GM18507 (cell line): ENCODE data around the gene TBC1D8.

Experiments
- DNase-seq: peaks from one replicate; pipeline ENCODE4 v3.0.0; 2011; ENCODE audit warnings: low read depth; ENCODE audit not compliant: insufficient read length; ENCODE audit errors: extremely low spot score
- FAIRE-seq: peaks from 2 replicates; lab custom pipeline; 2011; peaks lifted over from hg19 to GRCh38; lab: Jason Lieb, UNC

TBC1D8 gene

DNA sequence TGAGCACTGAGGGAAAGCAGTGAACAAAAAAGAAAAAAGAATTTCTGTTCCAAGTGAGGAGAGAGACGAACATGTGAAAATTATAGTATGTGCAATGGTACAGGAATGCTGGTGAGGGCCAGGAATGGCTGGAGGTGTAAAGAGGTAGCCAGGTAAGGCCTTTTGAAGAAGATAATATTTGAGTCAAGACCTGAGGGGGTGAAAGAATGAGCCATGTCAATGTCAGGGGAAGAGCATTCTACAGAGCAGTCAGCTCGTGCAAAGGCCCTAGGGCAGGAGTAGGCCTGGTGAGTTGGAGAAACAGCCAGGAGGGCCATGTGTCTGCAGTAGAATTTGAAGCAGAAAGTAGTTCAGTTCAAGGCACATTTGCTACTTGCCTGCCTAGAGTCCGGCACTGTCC lies 161.5 kb downstream of the TBC1D8 start:
- FAIRE-seq: no peak
- DNase-seq: no peak

DNA sequence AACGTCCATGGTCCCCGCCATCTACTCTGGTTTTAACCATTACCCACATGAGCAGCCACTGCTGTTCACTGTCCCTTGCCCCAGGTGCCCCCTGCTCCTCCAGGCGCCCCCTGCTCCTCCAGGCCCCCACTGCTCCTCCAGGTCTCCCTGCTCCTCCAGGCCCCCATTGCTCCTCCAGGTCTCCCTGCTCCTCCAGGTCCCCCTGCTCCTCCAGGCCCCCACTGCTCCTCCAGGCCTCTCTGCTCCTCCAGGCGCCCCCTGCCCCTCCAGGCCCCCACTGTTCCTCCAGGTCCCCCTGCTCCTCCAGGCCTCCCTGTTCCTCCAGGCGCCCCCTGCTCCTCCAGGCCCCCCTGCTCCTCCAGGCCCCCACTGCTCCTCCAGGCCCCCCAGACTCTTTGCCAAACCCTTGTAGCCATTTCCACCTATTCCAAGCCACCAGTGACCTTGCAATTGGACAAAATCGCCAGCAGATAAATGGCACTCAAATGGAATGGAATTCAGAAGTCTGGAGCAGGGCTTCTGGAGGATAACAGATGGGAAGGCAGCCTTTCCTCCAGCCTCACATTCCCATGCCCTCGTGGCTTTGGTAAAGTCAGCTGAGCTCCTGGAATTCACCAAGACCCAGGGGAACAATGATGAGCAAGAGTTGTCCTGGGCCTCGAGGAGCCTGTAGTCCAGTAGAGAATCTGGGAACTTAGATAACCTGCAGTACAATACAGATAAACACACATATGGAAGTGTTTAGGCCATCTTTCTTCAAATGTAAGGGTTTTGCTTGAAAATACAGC lies 162.4 kb downstream of the TBC1D8 start:
- FAIRE-seq (no peak), DNase-seq (no peak)

DNA sequence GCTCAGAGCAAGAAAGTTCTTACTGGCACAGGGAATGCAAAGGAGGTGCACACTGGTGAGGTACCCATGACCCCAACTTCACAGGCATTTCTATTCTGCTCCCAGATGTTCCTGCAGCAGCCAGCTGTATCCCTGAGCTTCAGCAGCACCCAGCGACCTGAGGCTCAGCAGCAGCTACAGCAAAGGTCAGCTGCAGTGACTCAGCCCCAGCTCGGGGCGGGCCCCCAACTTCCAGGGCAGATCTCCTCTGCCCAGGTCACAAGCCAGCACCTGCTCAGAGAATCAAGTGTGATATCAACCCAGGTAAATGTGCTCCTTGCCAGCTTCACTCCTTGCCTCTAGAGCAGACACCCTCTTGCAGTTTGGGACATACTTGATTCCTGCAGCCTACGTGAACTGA lies 163.2 kb downstream of the TBC1D8 start:
- DNase-seq: no peak
- no peak for FAIRE-seq

DNA sequence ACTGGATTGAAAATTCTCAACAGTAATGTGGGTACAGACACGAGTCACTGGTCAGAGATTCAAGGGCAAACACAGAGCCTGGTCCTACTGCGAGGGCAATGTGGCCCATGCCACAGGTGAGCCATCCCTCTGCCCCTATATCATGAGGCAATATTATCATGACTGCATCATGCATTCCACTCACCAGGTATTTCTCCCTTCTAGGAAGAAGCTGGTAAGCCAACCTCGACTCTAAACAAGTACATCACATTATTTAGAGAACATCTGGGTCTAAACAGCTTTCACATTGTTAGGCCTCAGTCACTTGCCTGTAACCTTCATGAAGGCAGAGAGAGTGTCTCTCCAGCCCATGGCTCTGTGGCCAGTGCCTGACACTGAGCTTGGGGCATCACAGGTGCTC lies 163.6 kb downstream of the TBC1D8 start:
- DNase-seq (no peak), FAIRE-seq (no peak)

DNA sequence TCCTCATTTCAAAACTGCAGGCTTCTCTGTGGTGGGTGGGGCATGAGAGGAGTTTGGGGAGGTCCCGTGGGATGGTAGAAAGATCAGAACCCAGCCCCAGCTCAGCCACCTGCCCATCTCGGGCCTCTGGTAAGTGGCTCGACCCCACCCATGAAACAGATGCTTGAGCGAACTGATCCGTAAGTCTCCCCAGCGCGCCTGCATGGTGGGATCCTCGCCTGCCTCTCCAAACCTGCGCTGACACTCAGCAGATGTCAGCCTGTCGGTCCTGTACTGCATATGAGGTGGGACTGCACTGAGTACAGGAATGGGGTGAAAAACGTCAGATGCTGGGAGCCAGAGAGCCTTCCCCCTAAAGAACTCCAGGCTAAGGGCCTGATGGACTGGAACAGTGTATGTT lies 165.0 kb downstream of the TBC1D8 start:
- DNase-seq: no peak
- no peak for FAIRE-seq

DNA sequence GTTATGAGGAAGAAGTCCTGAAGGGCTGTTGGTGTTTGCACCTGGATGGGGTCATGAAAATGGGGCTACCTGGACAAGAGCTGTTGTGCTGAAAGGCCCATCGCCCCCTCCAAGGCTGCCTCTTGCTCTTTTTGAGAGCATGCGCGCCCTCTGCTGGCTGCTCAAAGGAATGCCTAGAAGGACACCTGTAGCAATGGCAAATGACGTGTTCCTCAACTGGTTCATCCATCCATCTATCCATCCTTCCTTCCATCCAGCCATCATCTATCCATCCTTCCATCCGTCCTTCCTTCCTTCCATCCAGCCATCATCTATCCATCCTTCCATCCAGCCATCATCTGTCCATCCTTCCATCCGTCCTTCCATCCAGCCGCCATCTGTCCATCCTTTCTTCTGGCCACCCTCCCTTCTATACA lies 166.3 kb downstream of the TBC1D8 start:
- peak; percentile 84 for FAIRE-seq
- peak; percentile 52 for DNase-seq

GRCh38 chr2:100983684-100984310 lies 167.4 kb downstream of the TBC1D8 start:
- no peak for FAIRE-seq
- no peak for DNase-seq

- FAIRE-seq (no peak), DNase-seq (no peak)
These were observed 168.0 kb downstream of the TBC1D8 start for GRCh38 chr2:100983201-100983600.

DNA sequence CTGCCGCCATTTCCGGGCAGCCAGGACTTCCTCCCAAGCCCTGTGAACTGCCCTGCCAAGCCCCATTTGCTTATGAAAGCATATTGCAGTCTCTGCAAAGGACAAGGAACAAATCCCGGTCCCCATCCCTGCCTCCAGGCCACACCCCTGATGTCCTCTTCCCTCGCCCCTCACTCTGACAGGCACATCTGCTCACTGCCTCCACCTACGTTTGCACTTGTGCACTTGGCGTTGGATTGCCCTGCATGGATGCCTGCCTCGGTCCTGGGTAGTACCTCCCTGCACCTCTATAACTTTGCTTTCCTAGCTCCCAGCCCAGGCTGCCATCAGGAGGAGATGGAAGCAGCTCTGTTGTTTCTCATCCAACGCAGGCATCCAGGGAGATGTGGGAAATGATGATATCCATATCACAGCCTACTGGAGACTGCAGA lies 168.7 kb downstream of the TBC1D8 start:
- FAIRE-seq (no peak), DNase-seq (no peak)

- FAIRE-seq: no peak
- no peak for DNase-seq
These were observed 170.2 kb downstream of the TBC1D8 start for GRCh38 chr2:100981011-100981410.

DNA sequence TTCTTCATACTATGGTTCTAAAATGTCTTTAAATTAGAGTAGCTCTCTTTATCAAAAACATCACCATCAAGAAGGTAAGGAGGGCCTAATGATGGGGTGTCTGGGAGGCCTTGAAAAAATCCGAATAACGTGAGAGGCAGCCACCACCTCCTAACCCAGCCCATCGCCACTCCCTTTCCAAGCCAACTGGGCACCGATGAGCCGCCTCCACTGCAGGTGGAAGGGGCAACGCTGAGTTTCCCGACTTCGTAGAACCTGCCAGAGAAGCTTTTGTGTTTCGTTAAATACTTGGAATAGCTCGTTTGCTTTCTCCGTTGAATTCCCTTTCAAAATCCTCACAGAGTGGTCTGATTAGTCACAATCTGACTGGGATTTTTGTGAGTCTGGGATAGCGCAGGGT lies 171.1 kb downstream of the TBC1D8 start:
- FAIRE-seq (no peak), DNase-seq (no peak)

GRCh38 chr2:100978582-100979191 lies 172.5 kb downstream of the TBC1D8 start:
- DNase-seq (no peak), FAIRE-seq (no peak)

GRCh38 chr2:100977511-100977910 lies 173.7 kb downstream of the TBC1D8 start:
- DNase-seq (no peak), FAIRE-seq (no peak)

DNA sequence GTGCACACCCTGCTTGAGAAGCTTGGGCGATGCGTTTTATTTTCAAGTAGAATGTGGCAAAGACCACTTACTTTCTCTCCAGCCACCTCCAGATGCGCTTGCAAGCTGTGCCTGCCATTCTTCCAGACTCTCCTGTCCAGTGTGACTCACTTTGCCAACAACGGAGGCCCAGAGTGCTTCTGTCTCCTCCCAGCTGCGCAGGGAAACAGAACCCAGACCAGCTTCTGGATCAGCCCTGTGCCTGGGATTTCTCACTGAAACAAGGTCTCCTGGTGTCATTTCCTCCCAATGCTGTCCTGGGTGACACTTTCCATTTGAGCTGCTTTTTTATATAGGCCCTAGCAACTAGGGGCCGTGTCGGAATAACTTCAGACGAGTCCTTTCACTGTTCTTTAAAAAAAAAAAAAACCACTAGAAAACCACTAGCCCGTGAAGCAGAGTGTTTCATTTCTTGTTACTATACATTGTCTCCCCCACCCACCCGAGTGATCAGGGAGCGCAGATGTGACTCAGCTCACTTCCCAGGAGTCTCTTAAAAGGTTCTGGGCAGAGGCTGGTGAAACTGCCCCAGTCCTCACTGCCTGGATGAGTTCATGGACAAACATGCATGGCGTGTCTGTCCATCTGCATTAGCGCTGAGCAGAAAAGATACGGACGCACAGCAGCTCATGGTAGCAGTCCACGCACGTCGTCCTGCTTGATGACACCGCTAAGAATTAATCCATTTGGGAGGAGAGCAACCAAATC lies 174.4 kb downstream of the TBC1D8 start:
- DNase-seq (peak; percentile 25), FAIRE-seq (peak; percentile 88)

GRCh38 chr2:100976061-100976460 lies 175.1 kb downstream of the TBC1D8 start:
- DNase-seq (no peak), FAIRE-seq (no peak)

GRCh38 chr2:100975521-100975785 lies 175.7 kb downstream of the TBC1D8 start:
- DNase-seq (no peak), FAIRE-seq (no peak)

DNA sequence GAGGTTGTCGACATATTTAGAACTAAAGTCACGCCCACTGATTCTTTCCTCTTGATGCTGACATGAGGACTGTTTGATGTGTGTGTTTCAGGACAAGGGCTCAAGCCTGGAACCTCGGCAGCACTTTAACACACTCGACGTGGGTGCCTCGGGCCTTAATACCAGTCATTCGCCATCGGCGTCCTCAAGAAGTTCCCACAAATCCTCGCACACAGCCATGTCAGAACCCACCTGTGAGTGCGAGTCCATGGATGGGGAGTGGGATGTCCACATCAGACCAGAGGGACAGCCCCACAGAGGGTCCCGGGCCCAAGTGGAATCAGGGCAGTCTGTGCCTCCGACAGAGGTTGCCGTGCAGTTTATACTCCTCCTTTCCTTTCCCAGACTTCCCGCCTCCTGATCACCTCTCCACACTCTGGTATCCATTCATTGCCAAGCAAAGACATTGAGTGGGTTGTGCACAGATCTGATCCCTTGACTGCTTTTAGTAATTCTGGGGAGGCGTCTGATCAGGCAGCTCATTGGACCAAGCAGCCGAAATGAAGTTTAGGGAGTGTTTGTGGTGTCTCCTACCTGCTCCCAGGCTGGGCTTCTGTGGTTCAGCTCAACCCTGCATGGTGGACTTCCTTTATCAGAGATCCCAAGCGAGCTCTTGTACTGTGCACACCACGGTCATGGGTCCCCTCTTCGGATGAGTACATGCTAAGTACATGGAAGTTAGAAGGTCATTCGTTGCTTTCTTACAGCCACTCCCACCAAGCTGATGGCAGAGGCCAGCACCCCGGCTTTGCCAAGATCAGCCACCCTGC lies 176.3 kb downstream of the TBC1D8 start:
- FAIRE-seq (no peak), DNase-seq (no peak)

GRCh38 chr2:100972452-100972851 lies 178.7 kb downstream of the TBC1D8 start:
- DNase-seq: no peak
- FAIRE-seq: no peak

DNA sequence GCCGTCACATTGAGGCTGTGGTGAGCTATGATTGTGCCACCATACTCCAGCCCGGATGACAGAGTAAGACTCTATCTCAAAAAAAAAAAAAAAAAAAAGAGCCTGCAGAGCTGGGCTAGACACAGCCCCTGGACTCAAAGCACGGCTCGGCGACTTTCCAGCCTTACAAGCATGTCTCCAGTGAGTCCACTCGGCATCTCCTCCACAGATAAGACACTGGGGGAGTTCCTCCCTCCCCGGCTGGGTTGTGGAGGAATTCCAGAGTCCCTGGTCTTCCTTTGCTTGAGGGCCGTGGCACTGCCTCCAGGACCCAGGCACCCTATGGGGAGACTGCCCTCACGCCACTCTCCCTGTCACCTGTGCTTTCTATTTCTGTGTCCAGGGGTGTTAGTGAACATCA lies 180.0 kb downstream of the TBC1D8 start:
- DNase-seq: no peak
- FAIRE-seq: no peak

- FAIRE-seq (no peak), DNase-seq (no peak)
These were observed 181.2 kb downstream of the TBC1D8 start for GRCh38 chr2:100969998-100970397.
